Liver (tissue), 9 donors: ENCODE results near the gene POLL. TPM values are rescaled to one million over a fixed set of nuclear protein-coding genes. Genes with fewer than 3 reads are reported as not detected.

Experiments used
- DNase-seq: peaks from one replicate; pipeline ENCODE4 v3.0.0-alpha.2; 2017; ENCODE audit warnings: low spot score
- H3K27ac ChIP-seq, 2 donors: one replicate each; pipeline ENCODE4 v1.7.0; 2013; ENCODE audit warnings: inconsistent platforms in 2 of 2, low read length in 2 of 2, control low read depth in 1 of 2, low read depth in 1 of 2, mild to moderate bottlenecking in 1 of 2
- H3K27me3 ChIP-seq, 4 donors: one replicate each; pipeline versions ENCODE4 v1.6.1 to v1.7.0; 2013; ENCODE audit warnings: low read length in 3 of 4, inconsistent platforms in 1 of 4, mild to moderate bottlenecking in 1 of 4, moderate library complexity in 1 of 4; ENCODE audit not compliant: control insufficient read depth in 4 of 4, insufficient read depth in 4 of 4
- H3K36me3 ChIP-seq, 4 donors: one replicate each; pipeline versions ENCODE4 v1.6.1 to v1.7.0; 2013; ENCODE audit warnings: low read length in 3 of 4, mild to moderate bottlenecking in 3 of 4, low read depth in 1 of 4, moderate library complexity in 1 of 4; ENCODE audit not compliant: control insufficient read depth in 4 of 4, insufficient read depth in 3 of 4
- H3K4me1 ChIP-seq, 4 donors: one replicate each; pipeline versions ENCODE4 v1.6.1 to v1.7.0; 2013; ENCODE audit warnings: low read length in 3 of 4, mild to moderate bottlenecking in 3 of 4, moderate library complexity in 1 of 4; ENCODE audit not compliant: control insufficient read depth in 4 of 4, insufficient read depth in 4 of 4
- H3K4me3 ChIP-seq, 3 donors: one replicate each; pipeline versions ENCODE4 v1.6.1 to v1.7.0; 2013; ENCODE audit warnings: low read length in 3 of 3, control low read depth in 1 of 3, low read depth in 1 of 3, mild to moderate bottlenecking in 1 of 3
- H3K9ac ChIP-seq, 2 donors: one replicate each; pipeline ENCODE4 v1.7.0; 2013; ENCODE audit warnings: low read length in 2 of 2, mild to moderate bottlenecking in 2 of 2, moderate library complexity in 2 of 2, control low read depth in 1 of 2, low read depth in 1 of 2
- H3K9me3 ChIP-seq, 4 donors: one replicate each; pipeline versions ENCODE4 v1.6.1 to v1.7.0; 2013; ENCODE audit warnings: low read length in 3 of 4; ENCODE audit not compliant: control insufficient read depth in 4 of 4
- CTCF ChIP-seq: fragments of 150-350 bp; IDR thresholded peaks from 2 replicates; pipeline ENCODE4 v1.5.1; 2017; ENCODE audit warnings: improper control_type of control experiment, low read depth, low read length; ENCODE audit not compliant: missing input control
- FOXA1 ChIP-seq: IDR thresholded peaks from 2 replicates; pipeline ENCODE4 v1.6.1; 2016; ENCODE audit warnings: antibody characterized with exemption
- FOXA2 ChIP-seq: IDR thresholded peaks from 2 replicates; pipeline ENCODE4 v1.6.1; 2016; ENCODE audit warnings: antibody characterized with exemption
- GABPA ChIP-seq, 2 donors: IDR thresholded peaks in 1 of 2; conservative IDR thresholded peaks in 1 of 2; 2 replicates each; pipeline ENCODE4 v1.6.1; 2016; ENCODE audit warnings: antibody characterized with exemption in 2 of 2, mild to moderate bottlenecking in 1 of 2, moderate library complexity in 1 of 2
- HNF4G ChIP-seq: IDR thresholded peaks from 2 replicates; pipeline ENCODE4 v1.6.1; 2016; ENCODE audit warnings: antibody characterized with exemption
- JUND ChIP-seq, 2 donors: IDR thresholded peaks; 2 replicates each; pipeline ENCODE4 v1.6.1; 2016; ENCODE audit warnings: antibody characterized with exemption in 2 of 2
- NR2F2 ChIP-seq: IDR thresholded peaks from 2 replicates; pipeline ENCODE4 v1.6.1; 2016; ENCODE audit warnings: antibody characterized with exemption
- SP1 ChIP-seq: IDR thresholded peaks from 2 replicates; pipeline ENCODE4 v1.6.1; 2018; ENCODE audit warnings: antibody characterized with exemption, mild to moderate bottlenecking
- TAF1 ChIP-seq: conservative IDR thresholded peaks from 2 replicates; pipeline ENCODE4 v1.6.1; 2016; ENCODE audit warnings: antibody characterized with exemption, mild to moderate bottlenecking
- ZBTB33 ChIP-seq: IDR thresholded peaks from 2 replicates; pipeline ENCODE4 v1.6.1; 2016; ENCODE audit warnings: antibody characterized with exemption
- WGBS: extraction: QIAGEN DNeasy Blood & Tissue Kit; methylation state at CpG from one replicate; pipeline ENCODE4 v1.1.7; 2013; 5-methylcytosine and 5-hydroxymethylcytosine counted together
- polyA plus RNA-seq, 2 donors: library from polyadenylated mRNA; stranded (reverse) in 1 of 2; unstranded in 1 of 2; fragments of 200-250 nt in 1 of 2; fragments of >200 nt in 1 of 2; fragmentation: Nextera tagmentation in 1 of 2; extraction: Ambion mirVana in 1 of 2; gene quantifications; one replicate each; pipeline versions ENCODE4 v1.2.1 to v1.2.3, GENCODE V29; 2013 to 2015
- total RNA-seq, 2 donors: library from RNA; depleted of rRNA; stranded (reverse); fragments of >200 nt; gene quantifications; one replicate each; pipeline ENCODE4 v1.2.3, GENCODE V29; 2014
- TF ChIP-seq, protein P1 (sequence below): IDR thresholded peaks from 2 replicates; pipeline ENCODE4 v1.6.1; 2016; ENCODE audit warnings: antibody characterized with exemption, mild to moderate bottlenecking
- TF ChIP-seq, protein P2 (sequence below): IDR thresholded peaks from 2 replicates; pipeline ENCODE4 v1.6.1; 2016; ENCODE audit warnings: antibody characterized with exemption
- donor health status: healthy.
- donor health status: healthy.
- donor health status: healthy.
- donor health status: healthy.
- donor health status: healthy.

POLL gene
- total and polyA plus RNA-seq, 4 donors, result 8.8 to 13.0 (median 10.3) TPM

- Histone ChIP-seq H3K9ac (no peak overlapping the region), H3K4me1 (no peaks in the 10 kb centered on the region), H3K27ac (no peak overlapping the region), H3K4me3 (no peak overlapping the region), H3K9me3 (no peaks in the 10 kb centered on the region), H3K36me3 (peaks cover 3 to 69% (median 6%) of the 10 kb centered on the region in 4 donors), H3K27me3 (no peaks in the 10 kb centered on the region)
- no peak for DNase-seq
- WGBS, result 97% methylated on average over 10 of the region's 10 CpGs
- TF ChIP-seq FOXA1 (no peak), GABPA (IDR thresholded peaks at IDR 0.05 in 1 of 2, conservative IDR thresholded peaks at IDR 0.05 in 1 of 2) (no peak), JUND (IDR thresholded peaks at IDR 0.05) (no peak), NR2F2 (no peak), HNF4G (no peak), CTCF (no peak), SP1 (no peak), FOXA2 (no peak), ZBTB33 (no peak)
- TF ChIP-seq, protein P1, sequence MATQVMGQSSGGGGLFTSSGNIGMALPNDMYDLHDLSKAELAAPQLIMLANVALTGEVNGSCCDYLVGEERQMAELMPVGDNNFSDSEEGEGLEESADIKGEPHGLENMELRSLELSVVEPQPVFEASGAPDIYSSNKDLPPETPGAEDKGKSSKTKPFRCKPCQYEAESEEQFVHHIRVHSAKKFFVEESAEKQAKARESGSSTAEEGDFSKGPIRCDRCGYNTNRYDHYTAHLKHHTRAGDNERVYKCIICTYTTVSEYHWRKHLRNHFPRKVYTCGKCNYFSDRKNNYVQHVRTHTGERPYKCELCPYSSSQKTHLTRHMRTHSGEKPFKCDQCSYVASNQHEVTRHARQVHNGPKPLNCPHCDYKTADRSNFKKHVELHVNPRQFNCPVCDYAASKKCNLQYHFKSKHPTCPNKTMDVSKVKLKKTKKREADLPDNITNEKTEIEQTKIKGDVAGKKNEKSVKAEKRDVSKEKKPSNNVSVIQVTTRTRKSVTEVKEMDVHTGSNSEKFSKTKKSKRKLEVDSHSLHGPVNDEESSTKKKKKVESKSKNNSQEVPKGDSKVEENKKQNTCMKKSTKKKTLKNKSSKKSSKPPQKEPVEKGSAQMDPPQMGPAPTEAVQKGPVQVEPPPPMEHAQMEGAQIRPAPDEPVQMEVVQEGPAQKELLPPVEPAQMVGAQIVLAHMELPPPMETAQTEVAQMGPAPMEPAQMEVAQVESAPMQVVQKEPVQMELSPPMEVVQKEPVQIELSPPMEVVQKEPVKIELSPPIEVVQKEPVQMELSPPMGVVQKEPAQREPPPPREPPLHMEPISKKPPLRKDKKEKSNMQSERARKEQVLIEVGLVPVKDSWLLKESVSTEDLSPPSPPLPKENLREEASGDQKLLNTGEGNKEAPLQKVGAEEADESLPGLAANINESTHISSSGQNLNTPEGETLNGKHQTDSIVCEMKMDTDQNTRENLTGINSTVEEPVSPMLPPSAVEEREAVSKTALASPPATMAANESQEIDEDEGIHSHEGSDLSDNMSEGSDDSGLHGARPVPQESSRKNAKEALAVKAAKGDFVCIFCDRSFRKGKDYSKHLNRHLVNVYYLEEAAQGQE, result no peak
- TF ChIP-seq, protein P2, sequence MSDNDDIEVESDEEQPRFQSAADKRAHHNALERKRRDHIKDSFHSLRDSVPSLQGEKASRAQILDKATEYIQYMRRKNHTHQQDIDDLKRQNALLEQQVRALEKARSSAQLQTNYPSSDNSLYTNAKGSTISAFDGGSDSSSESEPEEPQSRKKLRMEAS, result no peak
Measured at GRCh38 chr10:101580486-101581399, 7.3 kb downstream of the POLL start.

DNA sequence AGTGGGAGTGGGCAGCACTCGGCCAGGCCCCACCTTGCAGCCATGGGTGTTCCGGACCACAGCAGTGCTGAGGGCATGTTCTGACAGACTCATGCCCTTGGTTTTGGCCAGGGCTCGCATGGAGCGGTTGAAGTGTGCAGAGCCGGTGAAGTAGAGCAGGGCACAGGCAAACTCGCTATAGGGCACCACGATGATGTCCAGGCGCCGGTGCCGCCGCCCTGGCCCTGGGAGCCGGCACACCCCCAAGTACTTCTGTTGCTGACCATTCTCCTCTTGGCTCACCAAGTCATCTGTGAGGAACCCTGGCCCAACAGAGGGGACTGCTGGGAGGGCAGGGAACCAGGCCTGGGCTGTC, 8.6 kb downstream of the POLL start:
- no peaks in the 10 kb centered on the region for H3K9me3 ChIP-seq
- no peak overlapping the region for H3K27ac ChIP-seq
- WGBS, result 97% methylated on average over 12 of the region's 12 CpGs
- no peak for DNase-seq
- H3K36me3 ChIP-seq, result peaks cover 0 to 64% (median 6%) of the 10 kb centered on the region in 4 donors
- H3K4me1 ChIP-seq, result no peaks in the 10 kb centered on the region
- no peak overlapping the region for H3K4me3 ChIP-seq
- no peak overlapping the region for H3K9ac ChIP-seq
- no peaks in the 10 kb centered on the region for H3K27me3 ChIP-seq
- no peak for TF ChIP-seq ZBTB33
- no peak for TF ChIP-seq GABPA (IDR thresholded peaks at IDR 0.05 in 1 of 2, conservative IDR thresholded peaks at IDR 0.05 in 1 of 2)
- no peak for TF ChIP-seq TAF1
